ENCODE data around the gene ATP13A3.
"Not testable (repeated sequence)": the region's sequence is repeated elsewhere in the genome, so short reads cannot be mapped to it uniquely, and the experiment has no call there.

Gene ATP13A3

DNA sequence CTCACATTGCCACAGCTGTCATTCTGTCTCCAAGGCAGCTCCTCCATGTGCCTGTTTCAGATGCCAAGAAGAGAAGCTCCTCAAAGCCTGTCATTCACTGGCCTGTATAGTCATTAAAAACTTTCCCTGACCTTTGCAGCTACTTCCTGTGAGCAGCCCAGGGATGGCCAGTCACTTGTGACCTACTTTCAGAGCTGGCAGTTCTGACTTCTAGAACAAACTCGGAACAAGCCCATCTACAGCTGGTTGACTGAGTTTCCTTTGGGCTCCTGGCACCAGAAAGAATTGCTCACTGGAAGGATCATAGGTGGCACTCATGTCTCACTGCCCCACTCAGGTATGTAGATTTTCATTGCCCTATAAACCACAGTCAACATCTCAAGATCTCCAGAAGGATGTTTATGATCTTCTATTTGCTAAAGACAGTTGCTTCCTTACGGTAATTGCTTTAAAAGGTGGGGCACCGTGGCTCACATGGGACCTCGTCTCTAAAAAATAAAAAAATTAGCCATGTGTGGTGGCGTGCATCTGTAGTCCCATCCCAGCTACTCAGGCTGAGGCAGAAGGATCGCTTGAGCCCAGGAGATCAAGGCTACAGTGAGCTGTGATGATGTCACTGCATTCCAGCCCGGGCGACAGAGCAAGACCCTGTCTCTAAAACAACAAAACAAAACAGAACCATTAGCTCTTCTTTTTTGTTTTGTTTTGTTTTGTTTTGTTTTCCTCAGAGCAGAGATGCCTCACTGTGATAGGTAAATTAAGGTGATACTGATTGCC lies 11.2 kb upstream of the ATP13A3 start:
- no peak for DNase-seq

GRCh38 chr3:194496217-194496919 lies 9.6 kb upstream of the ATP13A3 start:
- DNase-seq, result no peak

DNA sequence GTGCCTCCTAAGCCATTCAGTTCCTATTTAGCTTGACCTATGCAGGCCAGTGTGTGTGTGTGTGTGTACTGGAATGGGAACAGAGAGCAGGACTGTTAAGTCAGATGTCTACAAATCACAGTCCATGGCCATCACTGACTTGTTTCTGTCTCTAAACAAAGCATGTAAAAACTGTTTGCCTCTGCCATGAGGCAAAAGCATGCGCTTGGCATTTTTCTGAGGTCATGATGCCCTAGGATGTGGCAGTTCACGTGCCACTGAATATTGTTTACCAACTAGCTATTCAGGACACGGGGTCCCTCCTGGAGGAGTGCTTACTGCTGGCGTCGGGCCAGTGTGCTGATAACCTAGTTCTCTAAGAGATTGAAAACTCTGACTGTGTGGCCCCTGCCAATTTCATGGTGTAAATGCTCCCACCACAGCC lies 8.2 kb upstream of the ATP13A3 start:
- DNase-seq, result no peak

DNA sequence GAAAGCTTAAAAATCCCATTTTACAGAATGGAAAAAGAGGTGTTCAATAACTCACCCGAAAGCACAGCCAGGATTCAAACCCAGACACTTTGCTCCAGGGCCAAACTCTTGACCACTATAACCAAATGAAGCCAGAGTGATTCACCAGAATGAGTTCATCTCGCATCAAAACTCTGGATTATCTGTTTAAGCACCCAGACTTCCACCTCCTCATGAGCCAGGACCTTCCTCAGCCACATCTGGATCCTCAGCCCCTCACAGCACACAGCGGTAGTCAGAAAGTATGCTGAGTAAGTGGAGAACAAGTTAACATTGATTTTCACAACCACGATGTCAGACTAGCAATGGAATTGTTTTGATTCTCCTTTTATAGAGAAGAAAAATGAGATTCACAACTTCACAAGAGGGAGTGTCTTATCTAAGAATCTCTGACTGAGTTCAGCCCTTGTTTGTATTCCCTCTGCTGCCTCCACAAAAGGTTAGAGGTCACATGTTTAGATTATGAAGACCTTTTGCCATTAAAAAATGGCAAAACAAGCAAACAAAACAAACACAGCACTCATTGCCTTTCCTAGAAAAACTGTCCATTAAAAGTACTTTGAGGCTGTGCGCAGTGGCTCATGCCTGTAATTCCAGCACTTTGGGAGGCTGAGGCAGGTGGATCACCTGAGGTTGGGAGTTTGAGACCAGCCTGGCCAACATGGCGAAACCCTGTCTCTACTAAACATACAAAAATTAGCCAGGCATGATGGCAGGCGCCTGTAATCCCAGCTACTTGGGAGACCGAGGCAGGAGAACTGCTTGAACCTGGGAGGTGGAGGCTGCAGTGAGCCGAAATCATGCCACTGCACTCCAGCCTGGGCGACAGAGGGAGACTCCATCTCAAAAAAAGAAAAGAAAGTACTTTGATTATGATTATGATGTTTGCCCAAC lies 7.5 kb upstream of the ATP13A3 start:
- not testable (repeated sequence) for DNase-seq

- DNase-seq, result no peak
Measured at GRCh38 chr3:194492001-194492400, 5.2 kb upstream of the ATP13A3 start.

DNA sequence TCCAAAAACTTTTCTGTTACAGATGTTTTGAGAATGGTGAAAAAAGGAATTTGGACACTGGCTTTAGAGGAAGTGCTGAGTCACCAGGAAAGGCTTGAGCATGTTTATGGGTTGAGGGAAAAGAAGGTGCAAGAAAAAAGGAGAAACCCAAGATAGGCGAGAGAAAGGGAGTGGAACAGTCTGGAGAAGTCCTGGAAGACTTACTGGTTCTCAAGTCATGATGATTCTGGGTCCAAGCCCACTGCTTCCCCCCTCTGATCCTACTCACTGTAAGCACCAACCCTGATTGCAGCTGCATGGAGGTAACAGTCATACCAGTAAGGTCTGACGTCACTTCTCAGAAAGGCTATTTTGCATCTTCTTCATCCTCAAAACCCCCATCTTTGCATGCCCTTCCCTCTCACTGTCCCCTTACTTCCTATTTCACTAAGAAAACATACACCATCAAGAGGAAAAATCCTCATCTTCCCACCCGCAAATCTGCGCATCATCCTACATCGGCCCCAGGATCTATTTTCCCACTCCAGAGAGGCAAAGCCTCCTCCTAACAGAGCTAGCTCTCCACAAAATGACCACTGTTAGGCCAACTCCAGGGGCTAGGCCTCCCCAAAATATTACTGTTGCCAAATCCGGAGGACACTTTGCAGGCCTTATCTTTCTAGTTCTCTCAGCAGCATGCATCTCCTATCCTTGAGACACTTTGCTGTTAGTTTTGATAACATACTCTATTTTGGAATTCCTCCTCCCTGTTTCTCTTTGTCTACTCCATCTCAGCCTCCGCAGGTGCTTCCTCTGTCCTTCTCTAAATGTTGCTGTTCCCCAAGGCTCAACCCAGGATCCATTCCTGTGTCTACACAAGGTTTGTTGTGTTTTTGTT lies 3.2 kb upstream of the ATP13A3 start:
- no peak for DNase-seq

DNA sequence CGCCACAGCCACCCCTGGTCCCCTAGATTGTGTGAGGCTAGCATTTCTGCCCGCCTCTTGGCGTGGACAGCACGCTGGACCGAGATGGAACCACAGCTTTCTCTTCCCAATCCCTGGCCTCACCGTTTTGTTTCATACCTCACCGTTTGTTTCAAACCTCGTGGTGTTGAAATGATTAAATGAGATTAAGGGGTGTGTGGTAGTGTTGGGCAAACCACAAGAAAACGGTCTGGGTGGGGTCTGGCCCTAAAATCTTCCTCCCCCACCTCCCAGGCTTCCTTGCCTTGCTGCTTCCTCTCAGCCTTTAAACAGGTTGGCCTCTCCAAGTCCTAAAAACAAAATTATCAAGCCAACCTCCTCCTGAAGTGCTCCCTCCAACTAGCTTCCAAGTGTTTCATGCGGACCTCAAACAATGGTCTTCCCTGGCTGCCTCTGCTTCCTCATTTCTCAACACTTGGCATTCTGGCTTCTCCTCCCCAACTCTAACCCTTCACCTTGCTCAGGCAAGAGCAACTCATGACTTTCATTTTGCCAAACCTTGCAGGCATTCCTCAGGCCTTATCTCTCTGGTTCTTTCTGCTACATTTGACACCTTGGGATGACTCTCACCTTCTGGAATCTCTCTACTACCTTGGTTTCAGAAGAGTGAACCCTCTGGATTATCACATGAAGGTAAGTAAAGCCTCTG lies 1.4 kb upstream of the ATP13A3 start:
- DNase-seq, result no peak

- DNase-seq, result no peak
Measured at GRCh38 chr3:194487289-194488054, 670 bp upstream of the ATP13A3 start.

- no peak for DNase-seq
Measured at GRCh38 chr3:194485881-194486539, 792 bp downstream of the ATP13A3 start.

DNA sequence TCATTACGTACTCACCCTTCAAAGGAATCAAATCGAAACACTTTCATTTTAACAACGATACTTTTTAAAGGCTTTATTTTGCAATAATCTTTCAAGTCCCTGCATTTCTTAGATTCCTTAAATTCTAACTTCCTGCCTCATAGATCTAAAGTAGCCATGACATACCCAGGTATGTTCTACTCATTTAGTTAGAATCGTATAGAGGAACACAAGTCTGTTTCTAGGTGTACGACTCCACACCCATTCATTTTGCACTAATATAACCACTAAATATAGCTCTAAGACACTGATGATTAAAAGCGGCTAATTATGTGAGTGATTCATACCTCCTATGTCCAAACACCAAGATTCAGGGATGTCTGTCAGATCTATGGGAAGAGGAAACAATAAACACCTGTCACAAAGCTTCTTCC lies 1.3 kb downstream of the ATP13A3 start:
- no peak for DNase-seq

- no peak for DNase-seq
Measured at GRCh38 chr3:194484614-194485013, 2.2 kb downstream of the ATP13A3 start.

DNA sequence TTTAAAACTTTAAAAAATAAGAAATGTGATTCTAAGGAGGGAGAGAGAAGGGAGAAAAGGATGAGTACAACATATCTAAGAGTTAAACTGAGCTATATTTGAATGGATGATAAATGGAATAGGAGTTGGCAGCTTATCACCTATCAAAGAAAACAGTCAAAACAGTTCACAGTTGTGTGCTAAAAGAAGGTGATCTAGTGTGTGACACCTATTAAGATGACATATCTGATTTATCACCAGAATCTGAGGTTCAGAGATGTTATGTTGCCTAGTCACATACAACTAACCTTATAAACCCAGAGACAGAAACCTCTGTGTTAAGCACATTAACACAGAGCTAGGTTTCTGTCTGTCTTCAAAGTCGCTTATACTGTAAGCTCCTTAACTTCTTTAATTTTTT lies 3.0 kb downstream of the ATP13A3 start:
- DNase-seq, result no peak

DNA sequence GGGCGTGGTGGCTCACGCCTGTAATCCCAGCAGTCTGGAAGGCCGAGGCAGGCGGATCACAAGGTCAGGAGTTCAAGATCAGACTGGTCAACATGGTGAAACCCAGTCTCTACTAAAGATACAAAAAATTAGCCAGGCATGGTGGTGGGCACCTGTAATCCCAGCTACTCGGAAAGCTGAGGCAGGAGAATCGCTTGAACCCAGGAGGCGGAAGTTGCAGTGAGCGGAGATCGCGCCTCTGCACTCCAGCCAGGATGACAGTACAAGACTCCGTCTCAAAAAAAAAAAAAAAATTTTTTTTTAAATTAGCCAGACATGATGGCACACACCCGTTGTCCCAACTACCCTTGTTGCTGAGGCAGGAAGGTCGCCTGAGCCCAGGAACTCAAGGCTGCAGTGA lies 4.0 kb downstream of the ATP13A3 start:
- DNase-seq, result not testable (repeated sequence)

DNA sequence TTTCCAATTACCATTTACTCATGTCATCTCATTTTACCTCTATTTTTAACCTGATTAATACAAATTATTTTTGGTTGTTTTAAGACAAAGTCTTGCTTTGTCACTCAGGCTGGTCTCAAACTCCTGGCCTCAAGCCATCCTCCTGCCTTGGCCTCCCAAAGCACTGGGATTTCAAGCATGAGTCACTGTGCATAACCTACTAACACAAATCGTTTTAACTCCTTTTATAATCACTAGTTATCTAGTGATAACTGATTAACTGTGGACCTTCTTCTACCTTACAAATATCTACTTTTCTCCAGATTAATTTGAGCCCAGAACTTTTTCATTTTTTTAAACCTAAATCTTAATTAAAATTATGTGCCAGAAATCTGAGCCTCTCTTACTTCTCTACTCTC lies 4.6 kb downstream of the ATP13A3 start:
- DNase-seq, result no peak

- no peak for DNase-seq
Measured at GRCh38 chr3:194481525-194482195, 5.1 kb downstream of the ATP13A3 start.

GRCh38 chr3:194481103-194481502 lies 5.7 kb downstream of the ATP13A3 start:
- no peak for DNase-seq

DNA sequence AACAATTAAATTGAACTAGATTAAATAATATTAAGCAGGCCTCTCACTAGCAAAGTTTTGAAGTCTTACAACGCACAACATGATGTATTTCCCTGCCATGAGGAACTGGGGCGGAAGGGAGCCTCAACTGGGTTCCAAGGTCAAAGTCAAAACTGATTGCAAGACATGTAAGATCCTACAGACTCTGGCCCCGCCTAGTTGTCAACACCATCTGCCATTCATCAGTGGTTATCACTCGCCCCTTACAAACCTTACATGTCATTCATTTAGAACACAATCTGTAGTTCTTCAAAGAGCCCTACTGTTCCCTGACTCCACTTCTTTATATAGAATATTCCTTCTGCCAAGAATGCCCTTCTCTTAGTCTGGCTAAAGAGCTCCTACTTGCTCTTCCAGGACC lies 10.0 kb downstream of the ATP13A3 start:
- no peak for DNase-seq

DNA sequence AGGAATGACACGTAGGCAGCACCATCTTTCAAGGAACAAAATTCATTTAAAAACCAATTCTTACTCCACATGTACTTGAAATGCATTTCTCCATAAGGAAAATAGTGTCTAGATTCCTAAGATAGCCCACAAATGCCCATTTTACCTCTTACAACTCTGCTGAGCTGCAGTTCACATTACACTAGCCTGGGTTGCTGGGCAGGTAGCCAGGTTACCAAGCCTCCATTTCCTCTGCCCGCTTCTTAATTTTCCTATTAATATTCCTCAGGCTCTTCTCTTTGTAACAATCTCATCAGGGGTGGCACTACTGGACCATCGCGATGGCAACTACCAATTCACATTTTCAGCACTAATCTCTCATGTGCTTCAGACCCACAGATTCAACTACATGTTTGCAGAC lies 10.8 kb downstream of the ATP13A3 start:
- no peak for DNase-seq

DNA sequence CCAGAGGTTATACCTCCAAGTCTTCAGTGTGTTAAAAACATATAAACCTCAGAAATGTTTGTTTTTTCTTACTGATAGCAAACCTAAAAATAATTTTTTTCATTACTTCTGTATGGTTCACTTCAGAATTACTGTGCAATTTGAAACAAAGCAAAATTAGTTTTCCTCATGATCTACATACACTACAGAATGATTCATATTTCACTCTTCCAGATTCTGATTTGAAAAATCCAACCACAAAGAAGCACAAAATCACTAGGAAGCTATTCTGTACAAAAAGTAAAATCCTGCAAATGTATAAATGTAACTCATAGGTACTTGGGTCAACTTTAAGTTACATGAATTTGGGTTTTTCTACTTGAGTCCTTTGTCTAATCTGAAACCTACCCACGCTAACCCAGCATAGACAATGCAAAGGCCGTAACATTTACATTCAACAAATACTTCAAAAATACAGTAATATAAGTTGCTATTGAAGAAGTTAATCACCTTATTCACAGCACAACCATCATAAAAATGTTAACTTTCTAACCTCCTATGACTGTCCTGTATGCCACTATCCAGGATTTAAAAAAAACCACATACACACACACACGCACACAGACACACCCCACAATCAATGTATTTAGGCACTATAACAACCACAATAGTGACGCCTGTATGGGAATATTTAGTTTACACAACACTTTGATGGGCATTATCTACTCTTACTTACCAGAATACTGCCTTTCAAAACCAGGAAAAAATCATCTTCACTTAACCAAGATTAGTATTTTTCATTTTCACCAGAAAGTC lies 11.5 kb downstream of the ATP13A3 start:
- no peak for DNase-seq
